ENCODE data around the gene TINAGL1. TPM values are rescaled to one million over a fixed set of nuclear protein-coding genes. Genes with fewer than 3 reads are reported as not detected.

TINAGL1 gene
- total RNA-seq, result 9.4 and 12.2 TPM in 2 replicates

GRCh38 chr1:31576201-31576669 lies at the start of gene TINAGL1:
TSS of gene TINAGL1 (plus strand) at chr1:31576515. CDS start at chr1:31577149, 634 bp downstream.

DNA sequence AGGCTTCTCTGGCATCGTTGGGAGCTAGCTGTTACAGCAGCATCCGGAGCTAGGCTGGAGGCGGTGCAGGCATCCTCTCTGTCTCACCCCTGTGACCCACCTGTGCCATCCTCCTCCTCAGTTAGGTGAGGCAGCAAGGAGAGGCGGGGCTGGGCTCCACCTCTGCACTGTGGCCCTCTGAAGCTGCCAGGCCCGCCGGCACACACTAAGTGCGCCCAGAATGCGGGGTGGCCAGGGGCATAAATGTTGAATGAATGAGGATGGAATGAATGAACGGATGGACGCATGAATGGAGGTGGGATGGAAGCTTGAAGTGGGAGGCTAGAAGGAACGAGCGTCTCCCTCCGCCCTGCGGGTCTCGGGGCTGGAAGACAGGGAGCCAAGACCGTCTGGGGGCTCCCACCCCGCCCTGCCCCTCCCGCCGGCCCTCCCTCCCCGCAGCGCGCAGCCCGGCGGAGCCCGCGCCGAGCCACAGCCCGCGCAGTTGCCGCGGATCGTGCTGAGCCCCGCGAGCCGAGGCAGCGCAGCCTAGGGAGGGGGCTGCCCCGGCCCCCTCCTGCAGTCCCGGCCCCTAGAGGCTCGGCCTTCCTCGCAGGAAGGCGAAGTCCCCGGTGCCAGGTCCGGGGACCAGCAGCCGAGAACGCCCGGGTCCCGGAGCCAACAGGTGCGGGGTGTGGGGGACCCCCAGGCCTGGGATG lies 41.1 kb downstream of the TINAGL1 start, which contains the start of gene HCRTR1:
TSS of gene HCRTR1 (plus strand) at position 472 of the 698 bp plus-strand sequence. CDS start 1,504 bp downstream, outside the sequence.

Other genes starting within 250 kb of the TINAGL1 start
- gene FABP3, start 203.4 kb upstream of the TINAGL1 start, total RNA-seq, result 2.4 TPM in 1 of 2 replicates, not detected in the other
- 0.68 and 3.7 TPM in 2 replicates for gene SERINC2, start 163.3 kb upstream of the TINAGL1 start, total RNA-seq
- not detected in 2 replicates for gene HCRTR1, start 41.2 kb downstream of the TINAGL1 start, total RNA-seq
- 47.7 and 53.0 TPM in 2 replicates for gene PEF1, start 68.4 kb downstream of the TINAGL1 start, total RNA-seq
- 92.6 and 160 TPM in 2 replicates for gene COL16A1, start 127.5 kb downstream of the TINAGL1 start, total RNA-seq
- 6.9 and 10.5 TPM in 2 replicates for gene ADGRB2, start 187.8 kb downstream of the TINAGL1 start, total RNA-seq
- gene SPOCD1, start 239.5 kb downstream of the TINAGL1 start, total RNA-seq, result 18.3 and 23.2 TPM in 2 replicates

Measured in cardiac ventricle fibroblast (primary cell).